Naive thymus-derived CD4-positive, alpha-beta T cell (primary cell): Measurements from ENCODE around the gene GRAMD1C. TPM values are rescaled to one million over a fixed set of nuclear protein-coding genes. Genes with fewer than 3 reads are reported as not detected.

Experiments
- polyA plus RNA-seq, 2 donors: library from polyadenylated mRNA; unstranded; fragments of 300-500 nt; fragmentation: Illumina TruSeq; gene quantifications; one replicate each; pipeline ENCODE4 v1.2.3, GENCODE V29; 2021
- total RNA-seq, 6 experiments: library from RNA in 5 of 6; stranded (reverse) in 5 of 6; gene quantifications; 1 replicate in 5 of 6; 2 replicates in 1 of 6; pipeline ENCODE4 v1.2.3 and lab custom pipeline; 2021 to 2026

The GRAMD1C gene
- total and polyA plus RNA-seq, 7 experiments from 2014 or later = 0.13 to 0.54 (median 0.27) TPM; not detected in 2

Other genes with a start within 250 kb of the GRAMD1C start
- 10 to 100 TPM; 20.2 to 31.8 (median 22.6) TPM for gene USF3, start 142.1 kb upstream of the GRAMD1C start, total RNA-seq
- 1 to 10 TPM; 3.3 to 6.0 TPM for gene USF3, start 142.1 kb upstream of the GRAMD1C start, polyA plus RNA-seq
- gene NAA50, start 92.5 kb upstream of the GRAMD1C start, total RNA-seq = 10 to 100 TPM; 38.2 to 89.9 (median 50.6) TPM
- 10 to 100 TPM; 55.4 to 57.9 TPM for gene NAA50, start 92.5 kb upstream of the GRAMD1C start, polyA plus RNA-seq
- gene ATP6V1A, start 91.8 kb upstream of the GRAMD1C start, total RNA-seq = 10 to 100 TPM; 11.9 to 44.8 (median 28.1) TPM
- 10 to 100 TPM; 29.0 to 41.1 TPM for gene ATP6V1A, start 91.8 kb upstream of the GRAMD1C start, polyA plus RNA-seq
- 1 to 10 TPM; 2.1 to 3.4 (median 3.2) TPM for gene ZDHHC23, start 109.2 kb downstream of the GRAMD1C start, total RNA-seq
- under 1 TPM; 0.47 to 0.55 TPM for gene ZDHHC23, start 109.2 kb downstream of the GRAMD1C start, polyA plus RNA-seq
- gene CCDC191, start 217.7 kb downstream of the GRAMD1C start, total RNA-seq = 1 to 10 TPM; 3.9 to 8.8 (median 5.1) TPM
- 1 to 10 TPM; 1.4 to 2.4 TPM for gene CCDC191, start 217.7 kb downstream of the GRAMD1C start, polyA plus RNA-seq
- 10 to 100 TPM; 29.9 to 38.8 (median 33.8) TPM for gene QTRT2, start 217.9 kb downstream of the GRAMD1C start, total RNA-seq
- 10 to 100 TPM in 1 of 2 donors, 1 to 10 TPM in 1; 9.6 to 15.6 TPM for gene QTRT2, start 217.9 kb downstream of the GRAMD1C start, polyA plus RNA-seq